Transverse colon (tissue), 3 donors: ENCODE measurements around the gene ROS1.

ENCODE experiments used
- CTCF ChIP-seq, 5 experiments: fragments of 200-600 bp in 3 of 5; fragments of 450-650 bp in 2 of 5; sonication (generic) in 3 of 5; IDR thresholded peaks; 1 replicate in 2 of 5; 2 replicates in 3 of 5; pipeline ENCODE4 v1.5.1; 2016 to 2017; ENCODE audit warnings: antibody characterized with exemption in 5 of 5, inconsistent platforms in 3 of 5, mild to moderate bottlenecking in 2 of 5, moderate library complexity in 1 of 5
- POLR2A ChIP-seq: fragments of 450-650 bp; IDR thresholded peaks from one replicate; pipeline ENCODE4 v1.6.1; 2016; ENCODE audit warnings: antibody characterized with exemption, mild to moderate bottlenecking, moderate library complexity

GRCh38 chr6:117298941-117299340, 126.8 kb downstream of the ROS1 start:
- TF ChIP-seq CTCF (IDR thresholded peaks at IDR 0.05) (no peak), POLR2A (no peak)
